ENCODE measurements around the gene MTM1.

The MTM1 gene

DNA sequence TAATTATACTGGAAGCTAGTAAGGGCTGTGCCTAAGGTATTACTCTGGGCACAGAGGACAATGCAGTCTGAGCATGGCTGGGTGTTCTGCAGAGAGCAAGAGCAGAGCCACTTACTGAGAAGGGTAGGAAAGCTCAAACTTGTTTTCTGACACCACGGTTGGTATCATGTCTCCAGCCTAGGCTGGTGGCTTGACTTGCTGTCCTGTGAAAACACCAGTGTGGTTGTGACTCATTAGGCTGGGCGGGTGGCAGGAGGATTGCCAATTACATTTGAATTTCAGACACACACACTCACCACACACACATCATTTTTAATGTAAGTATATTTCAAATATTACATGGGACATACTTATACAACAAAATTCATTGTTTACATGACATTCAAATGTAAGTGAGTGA is 19.7 kb upstream of the MTM1 start:
- DNase-seq (ENCODE audit: low spot score) = peak; percentile 39

GRCh38 chrX:150551963-150552362 is 16.5 kb upstream of the MTM1 start:
- no peak for DNase-seq (ENCODE audit: low spot score)

DNA sequence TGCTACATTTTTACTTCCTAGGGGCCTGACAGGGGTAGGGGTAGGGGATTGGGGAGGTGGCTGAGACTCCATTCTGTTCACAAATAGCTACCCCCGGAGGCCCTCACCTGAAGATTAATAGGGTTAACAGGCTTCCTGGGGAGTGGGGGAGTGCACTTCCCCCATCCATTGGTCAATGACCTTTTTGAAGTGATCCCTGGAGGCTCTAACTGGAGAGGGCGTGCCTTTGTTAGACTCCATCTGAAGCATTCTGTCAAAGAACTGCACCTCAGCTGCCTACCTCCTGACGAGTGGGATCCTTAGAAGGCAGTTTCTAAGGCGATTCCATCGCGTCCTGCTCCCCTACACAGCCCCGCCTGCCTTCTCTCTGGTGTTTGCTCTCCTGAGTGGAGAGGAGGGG is 10.0 kb upstream of the MTM1 start:
- no peak for DNase-seq (ENCODE audit: low spot score)

DNA sequence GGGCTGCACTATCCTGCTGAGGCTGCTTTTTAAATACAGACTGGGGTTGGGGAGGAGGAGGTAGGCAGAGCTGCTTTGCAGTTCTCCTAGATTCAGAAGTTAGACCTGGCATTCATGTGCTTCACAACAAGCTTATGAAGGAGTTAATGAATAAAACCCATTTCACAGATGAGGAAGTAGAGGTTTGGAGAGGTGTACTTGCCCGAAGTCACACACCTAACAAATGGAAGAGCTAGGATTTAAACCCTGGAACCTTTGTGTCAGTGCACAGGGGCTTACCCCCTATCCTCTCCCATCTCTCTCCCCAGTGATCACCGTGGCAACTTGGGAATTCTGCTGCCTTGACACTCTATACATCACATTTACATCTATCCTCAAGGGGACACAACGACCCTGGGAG is 3.6 kb upstream of the MTM1 start:
- no peak for DNase-seq (ENCODE audit: low spot score)

DNA sequence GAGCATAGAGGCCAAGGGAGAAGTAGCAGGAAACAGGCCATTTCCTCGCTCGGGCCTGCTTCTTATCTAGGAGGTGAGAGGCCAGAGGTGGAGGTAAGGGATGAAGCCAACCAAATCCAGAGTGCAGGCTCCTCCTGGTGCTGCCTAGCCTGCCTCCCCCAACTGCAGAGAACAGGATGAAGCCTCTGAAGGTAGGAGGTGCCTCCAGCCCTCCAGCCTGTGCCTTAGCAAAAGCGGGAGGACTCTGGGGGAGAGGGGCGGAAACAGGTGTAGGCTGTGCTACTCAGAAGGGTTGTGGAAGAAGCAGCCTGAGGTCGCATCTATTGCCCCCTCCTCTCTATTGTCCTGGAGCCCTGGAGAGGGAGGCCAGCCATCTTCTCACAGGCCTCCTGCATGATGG is 2.9 kb upstream of the MTM1 start:
- DNase-seq (ENCODE audit: low spot score) = no peak

- DNase-seq (ENCODE audit: low spot score) = no peak
Measured at GRCh38 chrX:150566734-150567182, 1.7 kb upstream of the MTM1 start.

GRCh38 chrX:150567645-150568319 is 639 bp upstream of the MTM1 start:
- DNase-seq (ENCODE audit: low spot score) = no peak

- DNase-seq (ENCODE audit: low spot score) = no peak
Measured at GRCh38 chrX:150569155-150569477, 695 bp downstream of the MTM1 start.

DNA sequence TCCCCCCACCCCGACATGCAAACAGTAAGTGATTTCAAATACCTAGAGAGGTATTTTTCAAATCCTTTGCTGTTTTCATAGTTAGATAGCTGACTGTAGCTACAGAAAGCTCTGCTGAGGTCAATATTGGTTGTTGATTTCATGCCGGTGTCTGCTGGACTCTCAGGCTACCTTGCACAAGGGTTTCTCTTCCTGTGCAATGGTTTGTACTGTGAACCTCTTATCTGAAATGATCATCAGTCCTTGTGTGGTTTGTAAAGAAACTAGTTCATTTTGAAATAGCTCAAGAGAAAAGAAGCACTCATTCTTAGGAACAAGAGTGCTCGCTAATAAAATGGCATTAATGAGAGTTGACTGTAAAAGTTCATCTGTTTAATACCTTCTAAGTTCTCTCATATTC is 2.1 kb downstream of the MTM1 start:
- DNase-seq (ENCODE audit: low spot score) = no peak

DNA sequence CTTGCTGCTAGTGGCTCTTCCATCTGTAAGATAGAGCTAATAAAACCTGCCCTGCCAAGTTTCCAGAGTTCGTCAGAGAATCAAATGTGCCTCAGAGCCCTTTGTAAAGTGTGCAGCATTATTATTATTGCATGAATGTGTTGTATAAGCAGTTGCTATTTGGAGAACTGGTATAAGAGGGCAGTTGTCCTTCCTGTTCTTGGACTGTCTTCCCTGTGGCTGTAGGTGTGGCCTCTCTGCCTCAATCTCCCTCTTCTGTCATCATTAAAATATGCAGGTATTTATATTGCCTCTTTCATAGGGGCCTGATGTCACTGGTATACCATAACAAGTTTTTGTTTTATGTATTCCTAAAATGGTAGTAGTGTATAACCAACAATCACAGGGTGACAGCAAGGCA is 3.8 kb downstream of the MTM1 start:
- DNase-seq (ENCODE audit: low spot score) = no peak

DNA sequence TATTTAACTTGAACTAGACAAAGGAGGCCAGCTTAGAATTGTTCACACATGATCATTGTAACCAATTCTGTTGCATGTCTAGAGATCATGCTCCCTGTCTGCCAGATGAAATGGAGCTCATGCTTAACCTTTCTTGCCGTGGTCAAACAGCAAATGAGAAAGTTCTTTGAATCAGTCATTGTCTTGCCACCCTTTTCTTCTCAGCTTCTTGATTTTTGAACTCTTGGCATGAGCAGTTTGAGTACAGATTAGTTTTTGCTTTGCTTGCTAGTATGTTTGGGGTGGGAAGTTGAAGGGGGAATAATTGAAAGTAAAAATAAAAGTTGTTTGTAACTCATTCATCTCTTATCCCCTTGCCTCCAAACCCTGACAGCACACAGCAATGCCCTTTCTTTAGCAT is 4.7 kb downstream of the MTM1 start:
- DNase-seq (ENCODE audit: low spot score) = no peak

- DNase-seq (ENCODE audit: low spot score) = no peak
Measured at GRCh38 chrX:150573702-150574101, 5.3 kb downstream of the MTM1 start.

DNA sequence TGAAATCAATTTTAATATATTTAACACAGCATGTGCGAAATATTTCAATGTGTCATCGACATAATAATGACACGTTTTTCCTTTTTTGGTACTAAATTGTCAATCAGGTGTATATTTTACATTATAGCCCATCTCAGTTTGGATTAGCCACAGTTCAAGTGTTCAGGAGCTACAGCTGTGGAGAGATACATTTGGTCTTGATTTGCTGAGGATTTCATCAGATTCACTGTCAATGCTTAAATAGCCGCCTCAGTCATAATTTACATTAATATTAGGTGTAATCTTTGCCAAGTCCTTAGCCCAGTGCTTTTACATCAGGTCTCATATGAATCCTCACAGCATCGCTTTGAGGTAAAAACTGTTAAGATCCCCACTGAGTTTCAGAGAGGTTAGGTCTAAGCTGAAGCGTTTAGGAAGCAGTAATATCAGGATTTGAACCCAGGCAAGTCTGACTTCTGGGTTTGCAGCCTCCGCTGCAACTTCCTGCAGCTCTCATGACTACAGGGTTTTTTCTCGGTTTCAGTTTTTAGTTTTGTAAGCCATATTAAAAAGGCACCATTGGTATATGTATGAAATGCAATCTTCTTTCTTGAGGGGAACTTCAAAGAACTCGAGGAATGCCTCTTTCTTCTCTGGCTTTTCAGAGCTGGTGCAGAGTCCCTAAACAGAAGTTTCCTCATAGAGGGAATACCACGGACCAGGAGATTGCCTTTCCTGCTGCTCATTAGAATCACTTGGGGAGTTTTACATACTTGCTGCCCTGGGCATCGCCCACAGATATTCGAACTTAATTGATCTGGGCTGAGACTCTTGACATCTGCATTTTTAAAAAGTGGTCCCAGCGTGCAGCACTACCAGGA is 6.4 kb downstream of the MTM1 start:
- DNase-seq (ENCODE audit: low spot score) = no peak

GRCh38 chrX:150575419-150575814 is 7.0 kb downstream of the MTM1 start:
- no peak for DNase-seq (ENCODE audit: low spot score)

- DNase-seq (ENCODE audit: low spot score) = no peak
Measured at GRCh38 chrX:150577174-150577573, 8.8 kb downstream of the MTM1 start.

DNA sequence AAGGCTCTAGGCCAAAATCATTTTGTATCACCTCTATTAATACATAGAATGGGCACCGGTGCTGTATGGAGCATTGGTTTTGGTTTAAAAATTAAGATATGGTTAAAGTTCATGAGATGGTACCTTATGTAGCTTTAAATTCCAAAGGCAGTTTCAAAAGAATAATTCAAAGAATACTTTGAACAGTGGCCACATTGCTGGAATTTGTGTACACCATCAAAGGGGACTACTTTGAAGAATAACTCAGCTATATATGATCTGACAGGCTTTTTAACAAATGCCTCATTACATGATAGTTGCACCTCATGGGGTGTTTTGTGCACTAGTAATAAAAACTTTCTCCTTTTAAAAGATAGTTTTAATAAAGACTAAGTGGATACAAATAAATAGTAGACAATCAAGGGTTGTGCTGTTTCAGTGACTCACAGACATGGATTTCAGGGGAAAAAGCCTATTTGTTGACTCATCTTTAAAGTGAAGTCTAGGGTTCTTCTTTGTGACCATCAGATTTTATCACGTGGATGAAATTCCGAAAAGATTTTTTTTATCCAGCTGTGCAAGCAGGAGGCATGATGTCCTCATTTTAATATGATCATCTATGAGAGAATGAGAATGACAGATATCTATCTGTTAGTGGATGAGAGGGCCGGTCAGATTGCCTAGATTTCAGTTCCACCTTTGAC is 12.8 kb downstream of the MTM1 start:
- DNase-seq (ENCODE audit: low spot score) = peak; percentile 29

- no peak for DNase-seq (ENCODE audit: low spot score)
Measured at GRCh38 chrX:150582338-150582948, 14.0 kb downstream of the MTM1 start.

DNA sequence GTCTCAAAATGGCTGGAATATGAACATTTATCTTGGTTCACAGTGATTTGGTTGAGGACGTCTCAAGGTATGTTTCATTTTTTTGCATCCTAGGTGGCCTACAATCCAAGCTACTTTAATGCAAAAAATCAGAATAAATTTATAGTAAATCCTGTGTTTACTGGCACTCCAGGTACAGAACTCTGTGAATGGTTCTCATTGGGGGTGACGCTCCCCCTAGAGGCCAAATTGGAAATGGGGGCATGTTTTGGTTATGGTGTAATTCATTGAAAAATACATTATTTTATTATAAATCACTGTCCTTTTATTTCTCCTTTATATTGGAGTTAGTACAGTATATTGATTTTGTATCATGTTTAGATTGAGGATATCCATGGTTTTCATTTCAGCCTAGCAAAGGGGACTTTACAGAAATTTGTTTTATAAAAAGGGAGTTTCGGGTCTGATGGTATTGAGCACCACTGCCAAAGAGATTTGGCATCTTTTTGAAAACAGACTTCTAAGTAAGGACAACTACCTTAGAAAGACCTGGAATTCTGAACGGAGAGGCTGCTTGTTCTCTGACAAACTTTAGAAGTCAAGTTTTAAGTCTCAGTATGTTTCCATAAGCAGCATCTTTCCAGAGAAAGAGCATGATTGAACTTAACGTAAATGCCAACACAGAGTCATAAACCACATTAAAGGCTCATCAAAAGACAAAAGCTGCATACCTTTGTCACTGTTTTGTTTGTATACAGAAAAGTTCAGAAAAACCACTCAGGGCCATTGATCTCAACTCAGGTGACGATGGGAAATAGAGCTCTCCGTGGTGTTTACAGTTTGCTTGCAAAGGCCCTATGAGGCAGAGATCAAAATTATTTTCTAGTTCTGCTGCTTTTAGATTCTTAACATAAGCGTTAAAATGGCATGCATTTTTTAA is 19.4 kb downstream of the MTM1 start:
- peak; percentile 20 for DNase-seq (ENCODE audit: low spot score)

GRCh38 chrX:150594584-150594983 is 26.2 kb downstream of the MTM1 start:
- DNase-seq (ENCODE audit: low spot score) = no peak

DNA sequence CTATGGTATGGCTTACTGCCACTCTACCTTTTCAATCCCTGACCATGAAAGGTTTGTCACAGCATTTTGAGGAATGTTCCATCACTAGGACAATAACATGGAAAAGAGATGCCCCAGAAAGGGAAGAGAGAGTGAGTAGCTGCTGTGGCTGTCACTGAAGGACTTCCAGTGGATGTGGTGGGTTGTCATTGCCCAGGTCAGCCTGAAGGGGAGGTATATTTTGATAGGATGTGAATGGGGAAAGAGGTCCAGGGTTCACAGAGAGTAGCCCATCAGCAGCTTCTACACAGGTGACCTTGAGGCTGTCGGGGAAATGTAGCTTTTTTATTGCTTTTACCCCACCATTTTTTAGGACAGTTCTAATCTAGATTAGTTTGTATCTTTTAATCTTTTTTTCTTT is 30.8 kb downstream of the MTM1 start:
- no peak for DNase-seq (ENCODE audit: low spot score)

DNA sequence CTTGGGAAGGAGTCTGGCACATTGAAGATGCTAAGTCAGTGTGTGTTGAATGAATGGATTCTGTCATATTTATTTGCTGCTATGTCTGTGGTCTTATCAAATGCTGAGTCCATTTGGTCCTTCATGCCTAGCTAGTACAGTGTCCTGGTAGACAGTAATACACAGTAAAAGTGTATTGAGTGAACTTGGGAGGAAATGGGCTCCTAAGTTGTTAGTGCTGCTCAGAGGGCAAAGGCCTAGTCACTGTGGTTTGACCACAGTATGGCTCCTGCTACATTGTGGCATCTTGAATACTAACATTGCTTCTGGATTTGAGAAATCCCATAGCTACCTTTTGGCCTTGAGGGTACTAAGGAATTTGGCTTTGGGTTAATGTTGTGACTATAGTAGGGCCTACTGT is 33.9 kb downstream of the MTM1 start:
- DNase-seq (ENCODE audit: low spot score) = no peak

DNA sequence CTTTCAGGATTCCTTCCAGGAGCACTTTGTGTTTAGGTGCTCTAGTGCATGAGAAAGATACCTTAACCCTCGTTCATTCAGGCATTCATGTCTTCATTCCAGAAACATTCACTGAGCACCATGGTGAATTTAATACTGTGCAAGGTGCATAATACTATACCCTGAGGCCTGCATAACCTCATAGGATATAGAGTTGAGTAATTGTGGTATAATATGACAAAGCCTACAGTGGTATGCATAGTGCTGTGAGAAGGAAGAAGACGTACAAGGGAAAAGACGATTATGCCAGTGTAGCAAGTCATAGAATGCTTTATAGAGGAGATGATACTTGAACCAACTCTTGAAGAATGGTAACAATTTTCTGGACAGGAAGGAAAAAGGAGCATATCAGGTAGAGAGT is 34.3 kb downstream of the MTM1 start:
- no peak for DNase-seq (ENCODE audit: low spot score)
